HEK293T (cell line): Measurements from ENCODE around the gene MEF2D.

ENCODE experiments used
- CTCF ChIA-PET: fragments of 350-600 bp; formaldehyde crosslinking; extraction: SDS; loops from one replicate; lab custom pipeline; 2021; ENCODE audit warnings: antibody characterized with exemption, inconsistent platforms; lab: Yijun Ruan, JAX
- POLR2A ChIA-PET: fragments of 350-600 bp; formaldehyde crosslinking; extraction: SDS; loops from one replicate; lab custom pipeline; 2020; ENCODE audit warnings: antibody characterized with exemption, inconsistent platforms; lab: Yijun Ruan, JAX
- DNase-seq: peaks from one replicate; pipeline ENCODE4 v3.0.0; 2012; ENCODE audit warnings: mixed read lengths; ENCODE audit errors: extremely low spot score
- ARNT ChIP-seq: fragments of 450-650 bp; IDR thresholded peaks from 2 replicates; pipeline ENCODE4 v1.6.1; 2017; ENCODE audit warnings: mild to moderate bottlenecking
- BHLHE40 ChIP-seq: fragments of 450-650 bp; IDR thresholded peaks from 2 replicates; pipeline ENCODE4 v1.6.1; 2016; ENCODE audit warnings: mild to moderate bottlenecking, moderate library complexity, borderline replicate concordance
- CTBP1 ChIP-seq: fragments of 450-650 bp; IDR thresholded peaks from 2 replicates; pipeline ENCODE4 v1.6.1; 2016; ENCODE audit warnings: borderline replicate concordance
- ELF4 ChIP-seq: fragments of 450-650 bp; IDR thresholded peaks from 2 replicates; pipeline ENCODE4 v1.6.1; 2017; ENCODE audit warnings: antibody characterized with exemption
- FOXA1 ChIP-seq: fragments of 450-650 bp; IDR thresholded peaks from 2 replicates; pipeline ENCODE4 v1.6.1; 2016; ENCODE audit warnings: mild to moderate bottlenecking
- FOXK2 ChIP-seq: fragments of 450-650 bp; IDR thresholded peaks from 2 replicates; pipeline ENCODE4 v1.6.1; 2016; ENCODE audit warnings: mild to moderate bottlenecking
- FOXM1 ChIP-seq: fragments of 450-650 bp; IDR thresholded peaks from 2 replicates; pipeline ENCODE4 v1.6.1; 2017; ENCODE audit warnings: mild to moderate bottlenecking, borderline replicate concordance
- HDGF ChIP-seq: fragments of 450-650 bp; IDR thresholded peaks from 2 replicates; pipeline ENCODE4 v1.6.1; 2017; ENCODE audit warnings: antibody characterized with exemption, borderline replicate concordance
- L3MBTL2 ChIP-seq: fragments of 450-650 bp; conservative IDR thresholded peaks from 2 replicates; pipeline ENCODE4 v1.6.1; 2016; ENCODE audit warnings: mild to moderate bottlenecking
- LEF1 ChIP-seq: fragments of 450-650 bp; IDR thresholded peaks from 2 replicates; pipeline ENCODE4 v1.6.1; 2017; ENCODE audit warnings: mild to moderate bottlenecking, borderline replicate concordance
- NFRKB ChIP-seq: fragments of 450-650 bp; IDR thresholded peaks from 2 replicates; pipeline ENCODE4 v1.6.1; 2016; ENCODE audit warnings: mild to moderate bottlenecking, moderate library complexity
- PKNOX1 ChIP-seq: fragments of 450-650 bp; IDR thresholded peaks from 2 replicates; pipeline ENCODE4 v1.6.1; 2016
- SP1 ChIP-seq: fragments of 450-650 bp; IDR thresholded peaks from 2 replicates; pipeline ENCODE4 v1.6.1; 2017
- SUZ12 ChIP-seq: fragments of 450-650 bp; IDR thresholded peaks from 2 replicates; pipeline ENCODE4 v1.6.1; 2016; ENCODE audit warnings: mild to moderate bottlenecking
- TARDBP ChIP-seq: fragments of 450-650 bp; IDR thresholded peaks from 2 replicates; pipeline ENCODE4 v1.6.1; 2016
- ZNF384 ChIP-seq: fragments of 450-650 bp; IDR thresholded peaks from 2 replicates; pipeline ENCODE4 v1.6.1; 2016

MEF2D gene

GRCh38 chr1:156496211-156496761, 4.3 kb downstream of the MEF2D start:
- DNase-seq, result no peak
- CTCF ChIA-PET, result interaction anchor here (1.0 to 2.0 kb wide), 2 partner anchors 12 to 16 kb away, joined by 4 to 5 read pairs; no protein-coding TSS in a partner anchor
- POLR2A ChIA-PET, result interaction anchor here (1.1 to 1.4 kb wide), 2 partner anchors 8 to 11 kb away, joined by 3 to 4 read pairs; no protein-coding TSS in a partner anchor
- TF ChIP-seq L3MBTL2, result no peak
- TF ChIP-seq NFRKB, result no peak
- no peak for TF ChIP-seq ARNT
- TF ChIP-seq SUZ12, result no peak
- TF ChIP-seq LEF1, result no peak
- TF ChIP-seq TARDBP, result no peak
- TF ChIP-seq FOXA1, result no peak

GRCh38 chr1:156495401-156496140, 5.0 kb downstream of the MEF2D start:
- no peak for DNase-seq
- CTCF ChIA-PET, result interaction anchor here (0.5 to 2.0 kb wide), 2 partner anchors 11 to 50 kb away, joined by 3 to 5 read pairs; no protein-coding TSS in a partner anchor
- POLR2A ChIA-PET, result interaction anchor here (1.4 kb wide), 1 partner anchor 9 kb away, joined by 4 read pairs; no protein-coding TSS in a partner anchor
- TF ChIP-seq TARDBP (no peak), L3MBTL2 (no peak), NFRKB (no peak), ARNT (no peak), FOXK2 (no peak), HDGF (no peak), CTBP1 (no peak), SP1 (no peak), SUZ12 (no peak), ELF4 (no peak), FOXM1 (no peak)

- ChIA-PET POLR2A (interaction anchor here (1.4 kb wide), 1 partner anchor 14 kb away, joined by 4 read pairs; no protein-coding TSS in a partner anchor), CTCF (no interaction called here)
- no peak for DNase-seq
Observed at GRCh38 chr1:156494309-156494895, 6.2 kb downstream of the MEF2D start.

GRCh38 chr1:156493742-156494141, 6.8 kb downstream of the MEF2D start:
- ChIA-PET POLR2A (interaction anchor here (1.4 to 5.9 kb wide), 2 partner anchors 9 to 15 kb away, joined by 4 to 64 read pairs; partner anchors contain the start of gene MEF2D), CTCF (no interaction called here)
- no peak for TF ChIP-seq FOXK2
- TF ChIP-seq SP1, result no peak
- TF ChIP-seq ZNF384, result no peak
- TF ChIP-seq LEF1, result no peak
- TF ChIP-seq ARNT, result no peak
- no peak for TF ChIP-seq BHLHE40
- no peak for TF ChIP-seq FOXA1
- TF ChIP-seq TARDBP, result no peak
- no peak for TF ChIP-seq HDGF
- no peak for TF ChIP-seq CTBP1
- no peak for DNase-seq

More at GRCh38 chr1:156494309-156494895, 6.2 kb downstream of the MEF2D start:
- TF ChIP-seq ELF4 (no peak), FOXA1 (no peak), NFRKB (no peak), HDGF (no peak), ARNT (no peak), FOXM1 (no peak)

- ChIA-PET POLR2A (interaction anchor here (1.4 to 5.9 kb wide), 2 partner anchors 9 to 16 kb away, joined by 4 to 64 read pairs; partner anchors contain the start of gene MEF2D), CTCF (no interaction called here)
- TF ChIP-seq ZNF384 (no peak), HDGF (no peak), FOXM1 (no peak), FOXK2 (no peak), FOXA1 (no peak), TARDBP (no peak), L3MBTL2 (no peak), ELF4 (no peak), CTBP1 (no peak), SUZ12 (no peak), NFRKB (no peak), LEF1 (no peak)
Observed at GRCh38 chr1:156493154-156493631, 7.4 kb downstream of the MEF2D start.

GRCh38 chr1:156492591-156493080, 7.9 kb downstream of the MEF2D start:
- ChIA-PET CTCF (interaction anchor here (4.3 kb wide), 1 partner anchor 12 kb away, joined by 39 read pairs; no protein-coding TSS in a partner anchor), POLR2A (interaction anchor here (1.4 to 5.9 kb wide), 2 partner anchors 10 to 35 kb away, joined by 5 to 64 read pairs; partner anchors contain the start of gene MEF2D)
- TF ChIP-seq PKNOX1, result no peak
- TF ChIP-seq FOXA1, result no peak
- no peak for TF ChIP-seq BHLHE40
- TF ChIP-seq FOXM1, result no peak
- TF ChIP-seq TARDBP, result no peak
- no peak for TF ChIP-seq FOXK2
- TF ChIP-seq ARNT, result no peak
- no peak for TF ChIP-seq LEF1
- no peak for TF ChIP-seq CTBP1
- no peak for TF ChIP-seq L3MBTL2
- no peak for TF ChIP-seq NFRKB
- TF ChIP-seq ZNF384, result no peak
- TF ChIP-seq HDGF, result no peak
- DNase-seq, result no peak

More at GRCh38 chr1:156493154-156493631, 7.4 kb downstream of the MEF2D start:
- DNase-seq, result no peak
